HT-29 (cell line): Measurements from ENCODE around the gene ZNF555. TPM values are rescaled to one million over a fixed set of nuclear protein-coding genes. Genes with fewer than 3 reads are reported as not detected.
A peak's percentile ranks its signal among the peaks of the same experiment; 100 is the strongest.
"Not testable (repeated sequence)": the region's sequence is repeated elsewhere in the genome, so short reads cannot be mapped to it uniquely, and the experiment has no call there.

Experiments used
- DNase-seq: peaks from one replicate; pipeline ENCODE4 v3.0.0-alpha.2; 2015; ENCODE audit warnings: low spot score
- total RNA-seq: library from RNA; depleted of rRNA; stranded (reverse); fragments of >200 nt; shearing (Covaris generic); gene quantifications from 2 replicates; pipeline ENCODE4 v1.2.3, GENCODE V29; 2014; rRNA removed

The ZNF555 gene
- total RNA-seq = 0.65 and 1.3 TPM in 2 replicates

GRCh38 chr19:2840794-2841791, at the start of gene ZNF555:
ZNF555 (plus strand) TSS chr19:2841475; CDS start chr19:2841573, 98 bp downstream.
- peak; percentile 97 for DNase-seq

- DNase-seq = no peak
Measured at GRCh38 chr19:2791876-2792275, 49.4 kb upstream of the ZNF555 start.

GRCh38 chr19:2792666-2793065, 48.6 kb upstream of the ZNF555 start:
- DNase-seq = not testable (repeated sequence)

GRCh38 chr19:2793126-2793525, 48.1 kb upstream of the ZNF555 start:
- no peak for DNase-seq

DNA sequence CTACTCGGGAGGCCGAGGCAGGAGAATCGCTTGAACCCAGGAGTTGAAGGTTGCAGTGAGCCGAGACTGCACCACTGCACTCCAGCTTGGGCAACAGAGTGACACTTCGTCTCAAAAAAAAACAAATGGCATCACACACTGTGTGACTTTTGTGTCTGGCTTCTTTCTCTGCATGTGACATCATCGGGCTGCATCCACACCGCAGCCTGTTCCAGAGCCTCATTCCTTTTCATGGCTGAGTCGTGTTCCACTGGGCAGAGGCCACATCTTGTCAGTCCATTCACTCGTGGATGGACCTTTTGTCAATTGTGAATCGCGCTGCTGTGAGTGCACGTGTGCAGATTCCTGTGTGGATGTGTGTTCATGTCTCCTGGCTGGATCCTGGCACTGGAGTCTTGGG, 47.7 kb upstream of the ZNF555 start:
- DNase-seq = no peak

DNA sequence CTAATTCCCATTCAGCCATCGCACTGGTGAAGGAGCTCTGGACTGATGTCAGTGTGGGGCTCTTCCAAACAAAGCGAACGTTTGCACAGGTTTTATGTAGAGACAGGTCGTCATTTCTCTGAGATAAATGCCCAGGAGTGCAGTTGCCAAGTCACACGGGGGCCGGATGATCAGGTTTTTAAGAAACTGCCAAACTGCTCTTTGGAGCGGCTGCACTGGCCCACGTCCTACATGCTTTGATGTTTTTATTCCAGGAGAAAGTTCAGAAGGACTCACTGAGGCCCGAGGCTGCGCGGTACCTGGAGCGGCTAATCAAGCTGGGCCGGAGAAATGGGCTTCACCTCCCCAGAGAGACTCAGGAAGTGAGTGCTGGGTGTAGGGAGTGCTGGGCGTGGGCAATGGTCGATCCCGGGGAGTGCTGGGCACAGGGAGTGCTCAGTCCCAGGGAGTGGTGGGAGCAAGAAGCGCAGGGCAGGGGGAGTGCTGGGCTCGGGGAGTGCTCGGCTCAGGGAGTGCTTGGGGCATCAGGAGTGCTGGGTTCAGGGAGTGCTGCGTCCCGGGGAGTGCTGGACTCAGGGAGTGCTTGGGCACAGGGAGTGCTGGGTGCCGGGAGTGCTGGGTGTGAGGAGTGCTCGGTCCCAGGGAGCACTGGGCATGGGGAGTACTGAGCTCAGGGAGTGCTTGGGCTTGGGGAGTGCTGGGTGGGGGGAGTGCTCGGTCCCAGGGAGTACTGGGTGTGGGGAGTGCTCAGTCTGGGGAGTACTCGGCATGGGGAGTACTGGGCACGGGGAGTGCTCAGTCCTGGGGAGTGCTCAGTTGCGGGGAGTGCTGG, 45.2 kb upstream of the ZNF555 start:
- no peak for DNase-seq

GRCh38 chr19:2796659-2797266, 44.5 kb upstream of the ZNF555 start:
- no peak for DNase-seq

- DNase-seq = no peak
Measured at GRCh38 chr19:2797280-2797679, 44.0 kb upstream of the ZNF555 start.

DNA sequence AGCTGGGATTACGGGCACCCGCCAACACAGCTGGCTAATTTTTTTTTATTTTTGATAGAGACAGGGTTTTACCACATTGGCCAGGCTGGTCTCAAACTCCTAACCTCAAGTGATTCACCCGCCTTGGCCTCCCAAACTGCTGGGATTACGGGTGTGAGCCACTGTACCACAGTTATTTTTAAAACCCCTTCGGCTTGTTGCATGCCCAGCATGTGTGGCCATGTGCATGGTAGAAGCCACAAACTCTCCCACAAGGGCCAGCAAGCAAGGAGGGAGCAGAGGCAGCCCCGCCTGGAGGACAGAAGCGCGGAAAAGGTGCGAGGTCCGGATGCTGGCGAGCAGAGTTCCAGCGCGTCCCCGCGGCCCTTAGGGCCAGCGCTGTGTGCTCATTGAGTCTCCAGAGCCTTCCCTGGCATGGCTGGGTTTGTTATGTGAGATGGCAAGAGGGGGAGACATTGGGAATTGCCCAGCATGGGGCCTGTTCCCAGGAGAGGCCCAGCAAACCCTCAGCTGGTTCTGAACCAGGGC, 43.1 kb upstream of the ZNF555 start:
- DNase-seq = no peak

DNA sequence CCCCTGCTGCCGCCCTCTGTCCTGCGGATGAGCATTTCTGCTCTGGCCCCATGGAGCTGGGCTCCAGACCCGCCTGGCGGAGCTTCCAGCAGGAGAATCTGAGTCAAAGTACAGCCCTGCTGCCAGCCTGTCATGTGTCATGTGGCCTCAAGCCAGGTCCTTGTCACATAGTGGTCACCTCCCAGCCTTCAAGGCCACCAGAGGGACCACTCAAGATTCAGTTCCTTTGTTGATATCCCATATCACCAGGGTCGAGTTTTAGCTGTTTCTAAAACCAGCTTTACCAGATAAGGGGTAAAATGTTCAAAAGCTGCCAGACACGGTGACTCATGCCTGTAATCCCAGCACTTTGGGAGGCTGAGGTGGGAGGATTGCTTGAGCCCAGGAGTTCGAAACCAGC, 42.5 kb upstream of the ZNF555 start:
- no peak for DNase-seq

DNA sequence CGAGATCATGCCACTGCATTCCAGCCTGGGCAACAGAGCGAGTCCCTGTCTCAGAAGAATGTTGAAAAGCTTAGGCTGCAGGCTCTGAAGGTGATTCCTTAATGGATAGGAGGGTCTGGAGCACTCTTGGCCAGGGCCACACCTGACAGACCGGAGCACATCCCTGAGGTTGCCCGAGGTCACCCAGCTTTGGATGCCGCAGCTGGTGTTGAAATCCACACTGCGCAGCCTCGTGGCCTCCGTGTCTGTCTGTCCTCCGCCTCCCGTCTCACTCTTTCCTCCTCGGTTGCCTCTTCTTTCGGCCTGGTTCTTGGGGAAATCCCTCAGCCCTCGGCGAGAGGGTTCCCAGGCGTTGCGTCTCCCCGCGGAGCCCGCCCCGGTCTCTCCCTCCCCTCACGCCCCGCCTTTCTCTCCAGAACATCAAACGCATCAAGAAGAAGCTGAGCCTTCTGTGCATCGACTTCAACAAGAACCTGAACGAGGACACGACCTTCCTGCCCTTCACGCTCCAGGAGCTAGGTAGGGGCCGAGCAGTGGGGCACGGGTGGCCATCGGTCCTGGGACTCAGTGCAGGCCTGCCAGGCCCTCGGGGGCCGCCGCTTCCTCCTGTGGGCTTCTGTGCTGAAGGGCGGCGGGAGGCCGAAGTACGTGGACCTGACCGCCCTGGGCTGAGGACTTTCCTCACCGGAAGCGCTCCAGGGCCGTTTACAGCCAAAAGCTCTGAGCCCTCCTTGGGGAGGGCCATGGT, 41.8 kb upstream of the ZNF555 start:
- no peak for DNase-seq

DNA sequence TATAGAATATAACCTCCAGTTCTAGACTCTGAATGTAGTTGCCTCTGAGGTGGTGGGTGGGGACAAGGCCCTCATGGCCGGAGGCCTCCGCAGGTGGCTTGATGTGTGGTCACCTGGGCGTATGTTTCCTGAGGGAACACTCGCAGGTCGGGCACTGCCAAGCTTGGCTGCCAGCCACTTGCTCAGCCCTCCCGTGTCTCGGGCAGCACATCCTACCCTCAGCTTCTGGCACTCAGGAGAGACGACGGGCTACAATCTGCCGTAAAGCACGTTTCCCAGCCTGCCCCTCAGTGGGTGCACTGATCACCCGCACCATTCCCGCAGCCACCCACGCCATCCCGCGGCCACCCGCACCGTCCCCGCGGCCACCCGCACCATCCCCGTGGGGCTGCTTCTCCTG, 40.8 kb upstream of the ZNF555 start:
- no peak for DNase-seq

- no peak for DNase-seq
Measured at GRCh38 chr19:2802826-2803225, 38.4 kb upstream of the ZNF555 start.

GRCh38 chr19:2803486-2804155, 37.7 kb upstream of the ZNF555 start:
- DNase-seq = no peak

DNA sequence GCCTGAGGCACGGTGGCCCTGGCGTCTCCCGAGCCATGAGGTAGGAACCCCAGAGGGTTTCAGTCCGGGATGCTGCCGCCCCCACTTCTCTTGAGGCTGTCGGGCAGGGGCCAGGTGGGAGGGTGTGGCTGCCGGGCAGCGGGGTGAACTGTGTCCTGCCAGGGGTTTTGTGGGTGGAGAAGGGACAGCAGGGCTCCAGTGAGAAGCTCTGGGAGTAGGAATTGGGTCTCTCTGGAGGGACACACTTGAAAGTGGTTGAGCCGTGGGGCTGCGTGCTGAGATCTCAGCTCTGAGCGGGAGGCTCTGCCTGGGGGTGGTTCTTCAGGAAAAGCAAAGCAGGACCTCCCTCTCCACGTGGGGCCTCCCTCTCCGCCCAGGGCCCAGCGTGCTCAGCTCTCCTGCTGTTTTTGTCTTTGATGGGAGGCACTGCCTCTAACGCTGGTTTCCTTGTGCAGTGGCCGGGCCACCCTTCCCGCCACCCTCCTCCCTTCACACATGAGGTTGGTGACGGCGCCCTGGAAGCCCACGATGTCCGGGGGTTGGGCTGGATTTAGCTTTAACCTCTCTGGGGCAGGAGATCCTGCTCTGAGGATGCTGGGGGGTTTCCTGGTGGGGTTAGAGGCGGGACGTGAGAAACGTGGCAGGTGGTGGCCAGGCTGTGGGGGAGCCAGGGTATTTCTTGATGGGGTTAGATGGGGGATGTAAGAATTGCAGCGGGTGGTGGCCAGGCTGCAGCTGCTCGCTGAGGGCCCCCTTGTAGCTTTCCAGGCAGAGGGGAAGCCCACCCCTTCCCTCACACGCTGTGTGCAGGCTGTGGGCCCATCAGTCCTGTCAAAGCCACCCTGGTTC, 36.9 kb upstream of the ZNF555 start:
- no peak for DNase-seq

GRCh38 chr19:2805261-2805900, 35.9 kb upstream of the ZNF555 start:
- DNase-seq = no peak

DNA sequence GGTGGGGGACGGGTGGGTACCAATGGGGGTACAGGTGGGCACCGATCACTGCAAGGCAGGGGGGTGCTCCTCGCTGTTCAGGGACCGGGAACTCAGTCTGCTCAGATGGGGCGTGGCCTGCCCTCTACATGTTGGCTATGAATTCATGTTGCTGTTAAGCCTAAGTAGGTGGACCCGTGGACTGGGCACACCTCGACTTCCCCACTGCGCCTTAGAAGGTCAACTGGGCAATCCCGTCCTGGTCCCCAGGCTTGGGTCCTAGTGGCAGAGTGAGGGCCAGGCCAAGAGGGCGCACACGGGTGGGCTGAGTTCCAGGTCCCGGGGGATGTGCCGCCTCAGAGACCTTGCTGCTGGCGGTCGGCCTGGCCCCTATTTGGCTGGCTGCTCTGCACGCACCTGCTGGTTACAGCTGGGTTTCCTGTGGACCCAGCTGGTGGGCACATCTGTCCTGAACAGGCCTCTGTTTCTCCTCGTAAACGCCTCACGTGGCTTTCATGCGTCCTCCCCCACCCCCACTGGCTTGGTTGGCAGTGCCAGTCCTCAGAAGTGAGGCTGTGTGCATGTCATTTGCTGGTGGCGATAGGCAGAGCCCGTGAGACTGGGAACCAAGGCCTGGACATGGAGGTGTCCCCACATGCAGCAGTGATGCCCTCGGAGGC, 35.2 kb upstream of the ZNF555 start:
- DNase-seq = no peak

DNA sequence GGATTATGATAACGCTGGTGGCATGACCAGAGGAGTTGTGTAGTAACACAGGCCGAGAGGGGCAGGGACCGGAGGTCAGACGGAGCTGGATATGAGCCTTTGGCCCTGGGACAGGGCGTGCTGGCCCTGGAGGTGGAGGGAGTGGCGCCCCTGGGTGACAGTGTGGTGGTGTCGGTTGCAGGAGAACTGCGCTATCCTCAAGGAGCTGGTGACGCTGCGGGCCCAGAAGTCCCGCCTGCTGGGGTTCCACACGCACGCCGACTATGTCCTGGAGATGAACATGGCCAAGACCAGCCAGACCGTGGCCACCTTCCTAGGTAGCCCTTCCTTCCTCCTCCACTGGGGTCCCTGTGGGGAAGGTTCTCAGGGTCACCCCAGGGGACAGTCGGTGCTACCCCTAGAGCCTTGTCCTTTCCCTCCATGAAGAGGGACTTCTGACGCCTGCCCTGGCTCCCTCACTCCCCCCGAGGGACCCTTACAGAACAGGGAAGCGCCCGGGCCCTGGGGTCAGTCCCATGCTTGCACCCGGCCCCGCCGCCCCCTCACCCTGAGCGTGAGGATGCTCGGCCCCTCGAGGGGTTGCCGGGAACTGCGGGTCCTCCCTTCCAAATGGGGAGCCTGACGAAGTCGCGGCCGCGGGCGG, 34.4 kb upstream of the ZNF555 start:
- no peak for DNase-seq
